Testis (tissue), 2 donors: ENCODE results near the gene RHOF.

Experiments used
- CTCF ChIP-seq, 3 experiments: fragments of 450-650 bp in 2 of 3; fragments of 200-600 bp in 1 of 3; sonication (generic) in 1 of 3; IDR thresholded peaks; one replicate each; pipeline ENCODE4 v1.5.1; 2016 to 2019; ENCODE audit warnings: antibody characterized with exemption in 3 of 3, mild to moderate bottlenecking in 2 of 3, moderate library complexity in 1 of 3
- POLR2A ChIP-seq: fragments of 450-650 bp; IDR thresholded peaks from one replicate; pipeline ENCODE4 v1.6.1; 2017; ENCODE audit warnings: antibody characterized with exemption, mild to moderate bottlenecking, moderate library complexity

GRCh38 chr12:121822393-121823100 is 29.1 kb upstream of the RHOF start:
- TF ChIP-seq POLR2A: no peak
- no peak for TF ChIP-seq CTCF (IDR thresholded peaks at IDR 0.05)
